ENCODE measurements around the gene AKAP7.

GRCh38 chr6:131322125-131322524, 186.9 kb downstream of the AKAP7 start:
- TF ChIP-seq MAX (IDR thresholded peaks at IDR 0.05; ENCODE audit: low read depth) (no peak), CTCF (IDR thresholded peaks at IDR 0.05) (no peak), TAF1 (IDR thresholded peaks at IDR 0.05; ENCODE audit: borderline replicate concordance, low read depth, low read length) (no peak), IRF3 (IDR thresholded peaks at IDR 0.05; ENCODE audit: low read depth, low read length) (no peak), EP300 (IDR thresholded peaks at IDR 0.05; ENCODE audit: borderline replicate concordance in 1 of 2, low read depth in 1 of 2, low read length in 1 of 2) (no peak), POLR2AphosphoS5 (IDR thresholded peaks at IDR 0.05; ENCODE audit: low read depth, low read length) (no peak), MEF2A (IDR thresholded peaks at IDR 0.05; ENCODE audit: borderline replicate concordance, low read depth) (no peak), JUND (IDR thresholded peaks at IDR 0.05) (no peak), RXRA (IDR thresholded peaks at IDR 0.05; ENCODE audit: borderline replicate concordance, low read depth) (no peak), CHD2 (IDR thresholded peaks at IDR 0.05; ENCODE audit: low read length, partially characterized antibody) (no peak)
